ENCODE results near the gene TOPAZ1.

DNA sequence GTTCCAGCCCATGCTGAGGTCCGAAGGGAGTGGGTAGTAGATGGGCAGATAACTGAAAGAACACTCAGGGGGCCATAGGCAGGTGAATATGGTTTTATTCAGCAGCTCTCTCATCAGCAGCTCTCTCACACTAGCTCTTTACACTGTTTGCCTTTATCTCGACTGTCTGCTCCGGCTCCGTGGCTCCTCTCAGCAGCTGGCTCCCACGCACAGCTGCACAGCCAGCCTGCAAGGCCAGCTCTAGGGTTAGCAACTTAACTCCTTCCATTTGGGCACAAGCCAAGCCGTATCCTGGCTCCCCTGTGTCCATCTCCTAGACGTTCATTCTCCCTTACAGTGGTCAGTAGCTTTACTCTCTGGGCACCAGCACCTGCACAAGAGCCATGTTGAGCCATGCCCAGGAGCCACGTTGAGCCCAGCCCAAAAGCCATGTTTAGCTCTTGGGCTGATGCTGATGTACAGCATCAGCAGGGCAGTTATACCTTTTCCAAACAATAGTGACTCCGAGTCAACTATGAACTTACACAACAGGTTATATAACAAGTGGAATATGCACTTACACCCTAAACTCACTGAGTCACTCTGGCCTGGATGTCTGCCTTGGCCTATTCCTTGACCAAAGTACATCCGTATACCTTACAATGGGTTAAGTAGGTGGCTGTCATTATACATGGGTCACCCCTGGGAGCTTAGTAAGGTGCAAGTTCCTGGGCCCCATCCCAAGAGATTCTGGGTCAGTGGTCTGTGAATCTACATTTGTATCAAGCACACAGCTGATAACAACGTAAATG lies 34.6 kb upstream of the TOPAZ1 start:
- TF ChIP-seq, protein P1, sequence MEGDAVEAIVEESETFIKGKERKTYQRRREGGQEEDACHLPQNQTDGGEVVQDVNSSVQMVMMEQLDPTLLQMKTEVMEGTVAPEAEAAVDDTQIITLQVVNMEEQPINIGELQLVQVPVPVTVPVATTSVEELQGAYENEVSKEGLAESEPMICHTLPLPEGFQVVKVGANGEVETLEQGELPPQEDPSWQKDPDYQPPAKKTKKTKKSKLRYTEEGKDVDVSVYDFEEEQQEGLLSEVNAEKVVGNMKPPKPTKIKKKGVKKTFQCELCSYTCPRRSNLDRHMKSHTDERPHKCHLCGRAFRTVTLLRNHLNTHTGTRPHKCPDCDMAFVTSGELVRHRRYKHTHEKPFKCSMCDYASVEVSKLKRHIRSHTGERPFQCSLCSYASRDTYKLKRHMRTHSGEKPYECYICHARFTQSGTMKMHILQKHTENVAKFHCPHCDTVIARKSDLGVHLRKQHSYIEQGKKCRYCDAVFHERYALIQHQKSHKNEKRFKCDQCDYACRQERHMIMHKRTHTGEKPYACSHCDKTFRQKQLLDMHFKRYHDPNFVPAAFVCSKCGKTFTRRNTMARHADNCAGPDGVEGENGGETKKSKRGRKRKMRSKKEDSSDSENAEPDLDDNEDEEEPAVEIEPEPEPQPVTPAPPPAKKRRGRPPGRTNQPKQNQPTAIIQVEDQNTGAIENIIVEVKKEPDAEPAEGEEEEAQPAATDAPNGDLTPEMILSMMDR (IDR thresholded peaks at IDR 0.05; ENCODE audit: poor library complexity): no peak
- no peak for TF ChIP-seq EZH2 (IDR thresholded peaks at IDR 0.05; ENCODE audit: borderline replicate concordance)

Measured in hepatocyte (in vitro differentiated cells).